GM19043 (cell line): ENCODE results near the gene TRPM2.
"Not testable (repeated sequence)": the region's sequence is repeated elsewhere in the genome, so short reads cannot be mapped to it uniquely, and the experiment has no call there.

Source experiments
- ATAC-seq: cut with Tn5 transposase; IDR thresholded peaks from one replicate; pipeline ENCODE4 v1.9.1; 2021; ENCODE audit warnings: low read depth; ENCODE audit not compliant: unreplicated experiment

Gene TRPM2

GRCh38 chr21:44475266-44475845 lies 121.9 kb downstream of the TRPM2 start:
- no peak for ATAC-seq

GRCh38 chr21:44477131-44477530 lies 123.7 kb downstream of the TRPM2 start:
- ATAC-seq, result no peak

GRCh38 chr21:44477712-44478111 lies 124.3 kb downstream of the TRPM2 start:
- ATAC-seq, result no peak

GRCh38 chr21:44478124-44478800 lies 124.8 kb downstream of the TRPM2 start:
- ATAC-seq, result no peak

- no peak for ATAC-seq
Measured at GRCh38 chr21:44478801-44479167, 125.4 kb downstream of the TRPM2 start.

- ATAC-seq, result not testable (repeated sequence)
Measured at GRCh38 chr21:44479556-44480199, 126.3 kb downstream of the TRPM2 start.

GRCh38 chr21:44480200-44481053 lies 127.0 kb downstream of the TRPM2 start:
- ATAC-seq, result no peak

- ATAC-seq, result no peak
Measured at GRCh38 chr21:44482581-44483287, 129.3 kb downstream of the TRPM2 start.

GRCh38 chr21:44483288-44484237 lies 130.1 kb downstream of the TRPM2 start:
- ATAC-seq, result no peak

- no peak for ATAC-seq
Measured at GRCh38 chr21:44484498-44485253, 131.3 kb downstream of the TRPM2 start.

GRCh38 chr21:44485254-44485793 lies 131.9 kb downstream of the TRPM2 start:
- no peak for ATAC-seq

- no peak for ATAC-seq
Measured at GRCh38 chr21:44485796-44486195, 132.4 kb downstream of the TRPM2 start.

- ATAC-seq, result no peak
Measured at GRCh38 chr21:44486302-44486701, 132.9 kb downstream of the TRPM2 start.

- no peak for ATAC-seq
Measured at GRCh38 chr21:44487831-44488230, 134.4 kb downstream of the TRPM2 start.

- ATAC-seq, result no peak
Measured at GRCh38 chr21:44489962-44490361, 136.5 kb downstream of the TRPM2 start.

- no peak for ATAC-seq
Measured at GRCh38 chr21:44490405-44490804, 137.0 kb downstream of the TRPM2 start.

- no peak for ATAC-seq
Measured at GRCh38 chr21:44490816-44491215, 137.4 kb downstream of the TRPM2 start.
